Heart left ventricle (tissue), 16 donors: ENCODE data around the gene OR1E2. TPM values are rescaled to one million over a fixed set of nuclear protein-coding genes. Genes with fewer than 3 reads are reported as not detected.
"Not testable (repeated sequence)": the region's sequence is repeated elsewhere in the genome, so short reads cannot be mapped to it uniquely, and the experiment has no call there.

Experiments used
- ATAC-seq, 4 donors: fragments of 200-7000 bp; cut with Tn5 transposase; one replicate each; pipeline ENCODE4 v1.9.1; 2020 to 2022; ENCODE audit warnings: moderate library complexity in 4 of 4, mild to moderate bottlenecking in 3 of 4, moderate number of reproducible peaks in 1 of 4
- DNase-seq, 5 donors: peaks; one replicate each; pipeline ENCODE4 v3.0.0-alpha.2; 2020
- H3K27ac ChIP-seq, 12 donors: fragments of 200-600 bp; sonication (generic) in 4 of 12; one replicate each; pipeline versions ENCODE4 v1.5.0 to v1.8.0; 2016 to 2022; ENCODE audit warnings: mild to moderate bottlenecking in 2 of 12
- H3K27me3 ChIP-seq, 9 donors: fragments of 200-600 bp; sonication (generic) in 2 of 9; one replicate each; pipeline versions ENCODE4 v1.5.1 to v1.8.0; 2016 to 2022; ENCODE audit warnings: mild to moderate bottlenecking in 3 of 9
- H3K36me3 ChIP-seq, 9 donors: fragments of 200-600 bp; sonication (generic) in 2 of 9; one replicate each; pipeline versions ENCODE4 v1.5.0 to v1.8.0; 2018 to 2022; ENCODE audit warnings: mild to moderate bottlenecking in 2 of 9
- H3K4me1 ChIP-seq, 12 donors: fragments of 200-600 bp; sonication (generic) in 4 of 12; one replicate each; pipeline versions ENCODE4 v1.5.0 to v1.8.0; 2016 to 2022; ENCODE audit warnings: mild to moderate bottlenecking in 3 of 12
- H3K4me3 ChIP-seq, 12 donors: fragments of 200-600 bp; sonication (generic) in 4 of 12; one replicate each; pipeline versions ENCODE4 v1.5.0 to v1.8.0; 2017 to 2022; ENCODE audit warnings: mild to moderate bottlenecking in 9 of 12, moderate library complexity in 4 of 12
- H3K9me3 ChIP-seq, 12 donors: fragments of 200-600 bp; sonication (generic) in 4 of 12; one replicate each; pipeline versions ENCODE4 v1.5.0 to v1.8.0; 2016 to 2022; ENCODE audit warnings: mild to moderate bottlenecking in 1 of 12
- CTCF ChIP-seq, 12 donors: fragments of 200-600 bp; sonication (generic) in 4 of 12; IDR thresholded peaks; one replicate each; pipeline versions ENCODE4 v1.5.0 to v1.8.0; 2018 to 2022; ENCODE audit warnings: antibody characterized with exemption in 12 of 12, mild to moderate bottlenecking in 5 of 12
- POLR2A ChIP-seq, 2 donors: fragments of 450-650 bp; IDR thresholded peaks; one replicate each; pipeline ENCODE4 v1.6.1; 2017; ENCODE audit warnings: antibody characterized with exemption in 2 of 2, mild to moderate bottlenecking in 2 of 2, moderate library complexity in 2 of 2
- WGBS, 4 donors: extraction: QIAGEN DNeasy Blood & Tissue Kit in 2 of 4; methylation state at CpG; one replicate each; pipeline versions ENCODE4 v1.1.5 to v1.1.7; 2013 to 2018; 5-methylcytosine and 5-hydroxymethylcytosine counted together
- intact Hi-C, 10 donors: fragments of 100-400 bp; cut with DNase I; formaldehyde crosslinking; loops; one replicate each; pipeline versions ENCODE4 v1.11.1 to v1.14.2; 2022
- polyA plus RNA-seq, 2 donors: library from polyadenylated mRNA; stranded (reverse); fragments of 200-250 nt; gene quantifications; one replicate each; pipeline ENCODE4 v1.2.3, GENCODE V29; 2013
- total RNA-seq, 9 donors: library from RNA; depleted of rRNA in 2 of 9; stranded (reverse); fragments of >200 nt in 2 of 9; fragmentation: NEBNext Ultra II Directional in 3 of 9; extraction: Animal tissue kit (Norgen Biotek cat#: 25700) in 3 of 9; gene quantifications; one replicate each; pipeline versions ENCODE4 v1.1.0 to v1.2.4, GENCODE V29; 2016 to 2023
- donor health status: ischemic (EF 13 %, LVEDD 7.1; RV severe dilation, severe dysfunction).
- donor health status: healthy with polysubstance abuse.
- donor health status: DM: no; HTN: yes; CAD: no.
- donor health status: DM: no; HTN: no; CAD: no.
- donor health status: ischemic (EF 25% LVEDD 6.9; RV normal size, moderate dysfunction).
- donor health status: ischemic (EF 25% LVEDD 5.7; RV mildly dilated, moderate dysfunction).
- donor health status: healthy.
- donor health status: DM: yes; HTN: yes; CAD: no.
- donor health status: ischemic (EF 35%, LVEDD 5.7; RV mildly dilated, moderate dysfunction).
- donor health status: nonischemic (EF 11% LVEDD 7.7; RV severe dilation, severe dysfunction).
- donor health status: DM: yes; HTN: yes; CAD: no.
- donor health status: PGD.
- donor health status: ischemic (EF 29% LVEDD 5.4; RV normal size, mild dysfunction).
- donor health status: nonischemic (EF 23%, LVEDD 6.1; RV moderate dilation, normal function).

The OR1E2 gene
- total and polyA plus RNA-seq, 11 donors = 0.52 TPM; not detected in 10

- H3K9me3 ChIP-seq = peaks cover 0 to 19% (median 3%) of the 10 kb centered on the region in 12 donors
- WGBS, 4 donors = 52 to 67% (median 59%) methylated on average over 2 of the region's 2 CpGs
- no peaks in the 10 kb centered on the region for H3K27me3 ChIP-seq
- intact Hi-C loops = no loop called here
- TF ChIP-seq CTCF (IDR thresholded peaks at IDR 0.05) = no peak
- TF ChIP-seq POLR2A (IDR thresholded peaks at IDR 0.05) = no peak
- H3K4me3 ChIP-seq = no peak overlapping the region
- no peak for DNase-seq
- no peak overlapping the region for H3K27ac ChIP-seq
- no peaks in the 10 kb centered on the region for H3K4me1 ChIP-seq
- ATAC-seq = no peak
- H3K36me3 ChIP-seq = no peaks in the 10 kb centered on the region
Measured at GRCh38 chr17:3401786-3402185, 31.9 kb downstream of the OR1E2 start.

DNA sequence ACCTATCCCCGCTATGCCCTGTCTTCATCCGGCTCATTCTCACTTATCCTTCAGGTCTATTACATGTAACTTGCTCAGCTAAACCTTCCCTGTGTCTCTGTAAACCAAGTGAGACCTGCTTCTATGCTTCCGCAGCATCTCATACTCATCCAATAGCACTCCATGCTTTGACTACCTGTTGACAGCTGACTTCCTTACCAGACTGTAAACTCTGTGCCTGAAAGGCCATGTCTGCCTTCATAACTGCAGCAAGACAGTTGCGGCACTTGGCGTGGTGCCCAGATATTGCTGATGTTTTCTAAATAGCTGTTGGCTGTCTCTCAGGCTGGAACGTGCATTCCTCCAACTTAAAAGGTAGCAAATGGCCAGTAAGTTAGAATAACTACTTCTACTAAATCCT lies 33.6 kb downstream of the OR1E2 start:
- no peak overlapping the region for H3K4me3 ChIP-seq
- H3K4me1 ChIP-seq = no peaks in the 10 kb centered on the region
- DNase-seq (no peak), ATAC-seq (no peak)
- H3K9me3 ChIP-seq = peaks cover 0 to 5% (median 0%) of the 10 kb centered on the region in 12 donors
- intact Hi-C loops = no loop called here
- H3K27me3 ChIP-seq = no peaks in the 10 kb centered on the region
- H3K36me3 ChIP-seq = no peaks in the 10 kb centered on the region
- no peak overlapping the region for H3K27ac ChIP-seq
- WGBS, 4 donors = 37 to 48% (median 45%) methylated on average over 6 of the region's 6 CpGs
- TF ChIP-seq CTCF (IDR thresholded peaks at IDR 0.05) (no peak), POLR2A (IDR thresholded peaks at IDR 0.05) (no peak)

DNA sequence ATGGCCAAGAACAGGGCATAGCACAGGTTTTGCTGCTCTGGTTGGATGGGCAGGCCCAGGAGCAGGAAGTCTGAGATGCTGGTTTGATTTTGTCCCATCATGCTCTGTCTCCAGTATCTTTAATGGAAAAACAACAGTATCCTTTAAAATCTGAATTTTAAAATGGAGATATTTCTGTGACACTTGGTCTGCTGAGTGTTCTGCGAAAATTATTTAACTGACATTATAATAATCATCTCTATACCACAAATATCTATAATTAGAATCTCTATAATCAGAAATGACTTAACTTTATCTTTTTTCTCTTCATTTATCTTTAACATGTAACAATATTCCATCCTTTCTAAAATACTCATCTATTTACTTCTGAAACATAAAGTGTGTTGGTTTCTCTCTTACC lies 35.3 kb downstream of the OR1E2 start, which contains the start of gene OR1E1:
Gene OR1E1, minus strand, starts transcription at position 101 of the 400 bp plus-strand sequence. Its CDS starts 0 bp downstream, at position 101.
- WGBS, 4 donors = 73 to 84% (median 83%) methylated on average over 1 of the region's 1 CpG
- intact Hi-C loops = no loop called here
- no peak within 1 kb of the TSS for H3K4me3 ChIP-seq

DNA sequence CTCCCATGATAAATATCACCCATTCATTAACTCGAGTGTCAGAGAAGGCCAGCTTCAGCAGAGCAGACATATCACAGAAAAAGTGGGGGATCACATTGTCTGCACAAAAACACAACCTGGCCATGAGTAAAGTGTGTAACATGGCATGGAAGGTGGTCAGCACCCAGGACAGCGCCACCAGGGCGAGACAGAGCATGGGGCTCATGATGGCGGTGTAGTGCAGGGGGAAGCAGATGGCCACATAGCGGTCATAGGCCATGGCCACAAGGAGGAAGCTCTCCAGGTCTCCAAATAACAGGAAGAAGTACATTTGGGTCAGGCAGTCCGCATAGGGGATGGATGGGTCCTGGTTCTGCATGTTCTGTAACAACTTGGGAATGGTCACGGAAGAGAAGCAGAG lies 35.8 kb downstream of the OR1E2 start:
- DNase-seq, H3K4me3 ChIP-seq, H3K36me3 ChIP-seq, intact Hi-C loops, ATAC-seq, H3K27ac ChIP-seq, H3K9me3 ChIP-seq, H3K4me1 ChIP-seq, H3K27me3 ChIP-seq: not testable (repeated sequence)
- 40 to 44% (median 42%) methylated on average over 7 of the region's 7 CpGs for whole genome bisulfite sequencing, 4 donors

More for the DNA sequence above, 35.3 kb downstream of the OR1E2 start, which contains the start of gene OR1E1:
- TF ChIP-seq CTCF (IDR thresholded peaks at IDR 0.05) = no peak
- TF ChIP-seq POLR2A (IDR thresholded peaks at IDR 0.05) = no peak
- H3K36me3 ChIP-seq = no peaks in the 10 kb centered on the region
- DNase-seq = no peak
- no peak for ATAC-seq
- no peaks in the 10 kb centered on the region for H3K27me3 ChIP-seq
- H3K9me3 ChIP-seq = no peaks in the 10 kb centered on the region
- H3K27ac ChIP-seq = no peak within 1 kb of the TSS
- no peaks in the 10 kb centered on the region for H3K4me1 ChIP-seq

DNA sequence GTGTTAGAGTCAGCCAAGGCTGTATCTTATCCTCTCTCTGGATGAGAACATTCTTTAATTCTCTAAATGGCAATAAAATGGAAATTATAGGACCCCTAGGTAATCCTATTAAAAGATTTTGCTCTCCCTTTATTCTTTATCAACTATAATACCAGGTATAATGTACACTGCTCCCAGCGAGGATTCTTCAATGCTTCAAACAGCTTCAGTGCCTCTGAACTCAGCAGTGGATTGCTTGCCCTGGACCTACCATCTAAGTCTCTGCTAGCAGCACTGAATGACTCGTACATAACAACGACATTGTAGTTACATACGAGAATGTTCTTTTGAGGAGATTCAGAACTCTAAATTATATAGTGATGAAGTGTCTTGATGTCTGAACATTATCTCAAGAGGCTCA lies 43.9 kb downstream of the OR1E2 start:
- 64 to 75% (median 71%) methylated on average over 4 of the region's 4 CpGs for WGBS, 4 donors
- peaks cover 8 to 35% (median 23%) of the 10 kb centered on the region in 9 donors for H3K27me3 ChIP-seq

More for the DNA sequence above, 43.9 kb downstream of the OR1E2 start:
- Histone ChIP-seq H3K36me3 (no peaks in the 10 kb centered on the region), H3K9me3 (peaks cover 0 to 12% (median 0%) of the 10 kb centered on the region in 12 donors), H3K27ac (no peak overlapping the region), H3K4me3 (no peak overlapping the region), H3K4me1 (no peaks in the 10 kb centered on the region)
- intact Hi-C loops = no loop called here
- ATAC-seq (no peak), DNase-seq (no peak)
- no peak for TF ChIP-seq POLR2A (IDR thresholded peaks at IDR 0.05)
- TF ChIP-seq CTCF (IDR thresholded peaks at IDR 0.05) = no peak
